HT1080 (cell line): ENCODE measurements around the gene ZFPM1. TPM values are rescaled to one million over a fixed set of nuclear protein-coding genes. Genes with fewer than 3 reads are reported as not detected.

Experiments used
- DNase-seq: peaks from one replicate; pipeline ENCODE4 v3.0.0-alpha.2; 2015; ENCODE audit warnings: low read depth
- total RNA-seq: library from RNA; depleted of rRNA; stranded (reverse); fragments of >200 nt; shearing (Covaris generic); gene quantifications from 2 replicates; pipeline ENCODE4 v1.2.3, GENCODE V29; 2014

Gene ZFPM1
- total RNA-seq, 1 experiment from 2014 or later = 1.9 TPM

DNA sequence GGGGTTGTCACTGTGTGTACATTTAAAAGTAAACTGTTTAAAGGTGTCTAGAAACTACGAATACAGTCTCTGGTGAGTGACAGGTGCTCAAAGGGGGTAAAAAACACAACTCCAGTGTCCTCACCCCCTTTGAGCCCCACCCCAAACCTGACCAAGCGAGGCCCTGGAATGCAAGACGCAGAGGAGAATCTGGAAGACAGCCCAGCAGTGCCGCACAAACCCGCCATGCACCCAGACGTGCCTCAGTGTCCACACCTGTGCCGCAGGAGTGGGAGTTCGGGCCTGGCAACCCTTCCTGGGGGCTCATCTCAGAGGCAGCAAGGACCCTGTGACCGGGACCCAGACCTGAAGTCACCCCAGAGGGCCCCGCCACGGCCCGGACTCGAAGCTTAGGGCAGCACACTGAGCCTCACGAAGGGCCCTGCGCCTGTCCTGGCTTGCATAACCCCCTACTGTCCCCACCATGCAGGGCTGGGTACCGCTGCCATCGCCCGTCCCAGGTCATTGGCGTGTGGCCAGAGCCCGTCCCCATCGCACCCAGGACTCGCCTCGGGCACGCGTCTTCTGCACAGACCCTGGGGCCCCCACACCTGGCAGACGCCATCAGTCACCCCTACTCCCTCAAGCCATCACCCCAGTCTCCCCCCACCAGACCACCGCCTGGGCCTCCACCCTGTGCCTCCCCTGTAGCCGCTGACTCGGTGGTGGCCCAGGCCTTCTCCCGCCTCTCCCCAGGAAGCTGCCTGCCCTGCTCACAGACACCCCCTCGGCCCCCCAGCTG is 84.1 kb downstream of the ZFPM1 start:
- no peak for DNase-seq

DNA sequence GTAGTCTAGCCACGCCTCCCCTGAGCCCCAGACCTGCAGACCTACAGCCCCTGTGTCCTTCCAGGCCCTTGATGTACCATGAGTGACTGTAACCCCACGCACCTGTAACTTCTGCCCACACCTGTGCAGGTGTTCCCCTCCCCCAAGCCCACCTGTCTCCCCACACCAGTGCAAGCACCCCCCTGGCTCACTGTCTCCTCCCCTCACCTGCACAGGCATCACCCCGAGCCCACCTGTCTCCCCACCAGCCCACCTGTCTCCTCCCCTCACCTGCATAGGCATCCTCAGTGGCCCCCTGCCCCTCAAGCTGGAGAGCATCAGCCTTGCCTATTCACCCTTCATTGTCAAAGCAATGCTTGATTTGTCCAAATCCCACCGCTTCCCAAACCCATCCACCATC is 84.8 kb downstream of the ZFPM1 start:
- no peak for DNase-seq

DNA sequence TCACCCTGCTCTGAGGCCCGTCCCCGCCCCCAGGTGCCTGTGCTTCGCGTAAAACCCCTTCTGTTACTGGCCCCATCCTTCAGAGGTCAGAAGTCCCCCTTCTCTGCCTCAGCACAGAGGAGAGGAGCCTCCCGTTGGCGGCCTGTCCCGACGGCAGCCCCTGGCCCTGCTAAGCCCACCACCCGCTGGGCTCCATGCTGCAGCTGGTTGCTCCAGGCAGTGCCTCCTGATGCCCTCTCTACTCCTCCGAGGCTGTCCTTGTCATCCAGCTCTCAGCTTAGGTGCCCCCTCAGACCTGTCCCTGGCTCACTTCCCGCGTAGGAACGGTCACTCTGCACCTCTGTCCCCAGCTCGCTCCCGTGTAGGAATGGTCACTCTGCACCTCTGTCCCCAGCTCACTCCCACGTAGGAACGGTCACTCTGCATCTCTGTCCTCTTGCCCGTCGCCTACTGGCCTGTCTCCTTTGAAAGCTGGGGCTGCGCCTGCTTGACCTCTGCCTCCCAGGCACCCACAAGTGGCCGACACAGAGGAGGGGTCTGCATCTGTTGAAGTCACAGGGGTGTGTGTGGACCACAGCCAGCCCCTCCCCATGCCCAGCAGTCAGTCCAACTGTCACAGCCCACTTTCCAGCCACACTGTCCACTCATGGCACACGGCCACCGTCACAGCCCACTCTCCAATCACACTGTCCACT is 85.4 kb downstream of the ZFPM1 start:
- no peak for DNase-seq

DNA sequence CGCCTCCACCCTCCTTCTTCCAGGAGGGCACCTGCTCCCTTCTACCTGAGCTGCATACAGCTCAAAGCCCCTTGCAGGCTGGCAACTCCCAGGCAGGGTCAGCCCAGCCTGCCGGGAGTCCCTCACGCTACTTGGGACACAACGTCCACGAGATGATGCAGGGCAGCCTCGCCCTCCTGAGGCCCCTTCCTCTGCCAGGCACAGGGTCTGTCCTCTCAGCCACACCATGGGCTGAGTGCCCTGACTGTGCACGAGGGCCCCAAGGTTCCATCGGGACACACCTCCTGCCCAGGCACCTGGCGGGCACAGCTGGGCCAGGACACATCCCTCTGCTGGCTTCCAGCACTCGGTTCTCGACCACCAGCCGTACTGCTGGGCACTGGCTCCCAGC is 86.2 kb downstream of the ZFPM1 start:
- DNase-seq = no peak

DNA sequence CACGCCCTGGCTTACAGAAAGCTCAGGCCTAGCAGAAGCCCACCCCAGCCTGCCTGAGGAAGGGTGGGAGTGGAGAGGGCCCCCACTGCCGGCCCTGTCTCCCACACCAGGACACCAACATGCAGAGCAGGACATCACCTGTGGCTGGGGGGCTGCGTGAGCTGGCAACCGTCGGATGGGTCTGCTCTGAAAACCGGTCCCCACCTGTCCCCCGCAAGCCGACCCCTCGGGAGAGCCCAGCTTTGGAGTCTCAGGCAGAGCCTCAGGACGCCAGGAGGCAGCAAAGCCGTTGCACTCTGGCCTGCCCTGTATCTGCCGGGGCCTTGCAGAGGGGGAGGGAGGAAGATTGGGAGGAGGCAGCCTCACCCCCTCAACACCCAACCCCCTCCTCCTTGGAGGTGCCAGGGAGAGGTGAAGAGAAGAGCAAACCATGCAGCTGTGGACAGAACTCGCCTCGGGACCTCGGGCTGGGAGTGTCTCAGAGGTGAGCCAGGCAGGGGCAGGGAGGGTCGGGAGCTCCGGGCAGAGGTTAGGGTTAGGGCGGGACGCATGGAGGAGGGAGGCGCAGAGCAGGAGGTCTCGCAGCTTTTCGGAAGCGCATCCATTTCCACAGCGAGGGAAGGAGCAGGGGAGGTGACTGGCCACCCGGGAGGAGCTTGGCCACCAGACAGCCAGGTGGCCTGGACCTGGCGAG is 86.7 kb downstream of the ZFPM1 start:
- no peak for DNase-seq

DNA sequence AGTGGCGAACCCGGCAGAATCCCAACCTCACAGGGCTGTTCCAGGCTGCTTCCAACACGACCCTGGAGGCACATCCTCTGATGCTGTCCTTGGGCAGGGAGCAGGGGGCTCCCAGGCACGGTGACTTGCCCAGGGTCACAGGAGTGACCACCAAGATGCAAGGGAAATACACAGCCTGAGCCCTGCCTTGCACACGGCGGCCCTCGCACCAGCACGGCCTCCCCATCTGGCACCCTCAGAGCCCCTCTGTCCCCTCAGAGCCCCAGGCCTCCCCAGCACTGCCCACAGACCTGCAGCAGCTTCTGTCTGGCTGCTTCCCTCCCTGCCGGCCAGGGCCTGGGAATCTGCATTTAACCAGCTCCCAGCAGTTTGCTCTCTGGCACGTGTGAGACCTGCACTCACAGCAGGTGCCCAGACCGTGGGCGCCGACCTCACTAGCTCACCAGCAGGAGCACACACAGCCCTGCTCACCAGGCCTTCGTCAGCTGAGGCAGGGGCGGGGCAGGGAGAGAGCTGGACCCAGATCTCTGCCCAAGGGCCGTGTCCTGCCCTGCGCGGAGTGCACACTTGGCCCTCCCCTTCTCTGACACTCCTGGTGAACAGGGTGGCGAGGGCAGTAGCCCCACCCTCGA is 87.4 kb downstream of the ZFPM1 start:
- no peak for DNase-seq

DNA sequence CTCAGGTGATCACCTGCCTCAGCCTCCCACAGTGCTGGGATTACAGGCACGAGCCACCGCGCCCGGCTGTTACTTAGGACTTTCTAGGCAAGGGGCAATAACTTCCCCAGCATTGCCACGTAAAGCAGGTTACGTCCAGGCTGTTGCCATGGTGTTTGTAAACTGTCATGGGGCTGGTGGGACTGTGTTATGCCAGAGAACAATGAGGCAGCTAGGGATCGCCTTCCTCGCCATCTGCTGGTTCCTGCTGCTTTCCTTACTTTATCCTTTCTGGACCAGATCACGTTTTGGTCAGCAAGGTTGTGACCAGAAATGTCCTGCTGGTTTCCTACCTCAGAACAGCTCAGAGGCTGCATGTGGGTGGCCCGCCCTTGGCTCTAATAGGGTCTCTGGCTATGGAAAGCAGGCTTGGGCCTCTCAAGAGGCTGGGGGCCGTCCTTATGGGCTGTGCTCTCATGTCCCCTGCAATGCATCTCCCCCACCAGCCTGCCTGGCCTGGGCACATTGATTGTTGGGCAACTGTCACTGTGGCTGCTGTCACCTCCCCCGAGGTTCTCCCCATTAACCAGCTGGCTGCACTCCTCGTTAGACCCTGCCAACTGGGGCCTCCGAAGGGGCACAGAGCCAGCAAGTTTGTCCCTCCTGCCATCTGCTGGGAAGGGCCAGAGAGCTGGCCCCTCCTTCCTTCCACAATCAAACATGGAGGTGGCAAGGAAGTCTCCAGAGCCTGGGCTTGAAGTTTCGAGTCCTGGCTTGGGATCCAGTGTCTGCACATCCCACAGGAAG is 88.9 kb downstream of the ZFPM1 start:
- DNase-seq = no peak

DNA sequence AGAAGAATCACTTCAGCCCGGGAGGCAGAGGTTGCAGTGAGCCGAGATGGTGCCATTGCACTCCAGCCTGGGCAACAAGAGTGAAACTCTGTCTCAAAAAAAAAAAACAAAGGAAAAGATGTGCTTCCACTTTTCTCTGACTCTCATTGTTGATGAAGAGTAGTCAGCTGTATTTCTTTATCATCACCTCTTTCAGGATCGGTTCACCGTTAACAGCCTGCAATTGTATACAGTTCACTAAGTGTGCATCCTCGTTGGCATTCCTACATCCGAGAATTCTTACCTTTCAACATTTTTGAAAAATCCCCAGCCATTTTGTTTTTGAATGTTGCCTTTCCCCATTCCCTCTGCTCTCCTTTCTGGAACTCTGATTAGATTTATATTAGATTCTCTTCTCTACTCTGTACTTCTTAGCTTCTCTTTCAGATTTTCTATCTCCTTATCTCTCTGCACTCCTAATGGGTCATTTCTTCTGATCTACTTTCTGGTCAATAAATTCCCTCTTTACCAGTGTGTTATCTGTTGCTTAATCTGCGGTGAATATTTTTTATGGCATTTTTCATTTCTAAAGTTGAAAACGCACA is 90.2 kb downstream of the ZFPM1 start:
- DNase-seq = no peak

DNA sequence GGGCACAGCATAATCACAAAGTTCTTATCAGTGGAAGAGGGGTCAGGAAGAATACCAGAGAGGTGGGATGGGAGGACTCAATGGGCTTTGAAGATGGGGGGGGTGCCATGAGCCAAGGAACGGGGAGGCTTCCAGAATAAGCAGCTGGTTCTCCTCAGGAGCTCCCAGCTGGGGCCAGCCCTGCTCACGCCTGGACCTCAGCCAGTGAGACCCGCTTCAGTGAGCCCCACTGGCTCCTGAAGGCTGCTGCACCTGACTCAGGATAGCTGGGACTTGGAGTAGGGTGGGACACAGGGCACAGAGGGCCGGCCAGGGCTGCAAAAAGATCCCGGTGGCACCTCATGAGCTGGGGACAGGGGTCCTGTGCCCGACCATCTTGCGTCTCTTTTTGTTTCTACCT is 92.7 kb downstream of the ZFPM1 start:
- DNase-seq = no peak

DNA sequence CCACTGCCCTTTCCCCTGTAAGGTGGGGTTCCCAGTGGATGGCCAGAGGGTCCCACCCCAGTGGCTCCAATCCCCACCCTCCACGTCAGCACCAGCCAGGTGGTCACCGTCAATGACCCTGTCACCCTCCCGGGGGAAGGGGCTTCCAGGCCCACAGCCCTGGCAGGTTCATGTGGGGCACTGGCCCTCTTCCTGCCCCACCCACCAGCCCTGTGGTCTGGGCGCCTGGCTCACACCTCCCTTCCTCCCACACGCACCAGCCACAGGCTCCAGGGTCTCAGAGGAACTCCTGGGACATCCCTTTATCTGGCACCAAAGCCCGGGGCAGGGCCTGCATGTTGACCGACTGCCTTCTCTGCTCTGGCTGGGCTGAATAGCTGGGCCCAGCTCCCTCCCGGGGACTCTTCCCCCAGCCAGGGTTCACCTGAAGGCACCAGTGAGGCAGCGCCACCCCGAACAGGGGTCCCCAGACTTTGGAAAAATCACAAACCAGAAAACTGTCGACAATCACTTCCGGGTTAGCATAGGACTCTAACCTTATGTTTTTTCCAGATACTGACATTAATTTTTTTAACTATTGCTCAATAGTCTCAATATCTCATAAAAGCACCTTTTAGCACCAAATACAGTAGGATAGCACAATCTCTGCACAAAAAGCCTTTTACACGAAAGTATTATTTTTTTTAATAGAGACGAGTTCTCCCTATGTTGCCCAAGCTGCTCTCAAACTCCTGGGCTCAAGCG is 95.2 kb downstream of the ZFPM1 start:
- DNase-seq = no peak

DNA sequence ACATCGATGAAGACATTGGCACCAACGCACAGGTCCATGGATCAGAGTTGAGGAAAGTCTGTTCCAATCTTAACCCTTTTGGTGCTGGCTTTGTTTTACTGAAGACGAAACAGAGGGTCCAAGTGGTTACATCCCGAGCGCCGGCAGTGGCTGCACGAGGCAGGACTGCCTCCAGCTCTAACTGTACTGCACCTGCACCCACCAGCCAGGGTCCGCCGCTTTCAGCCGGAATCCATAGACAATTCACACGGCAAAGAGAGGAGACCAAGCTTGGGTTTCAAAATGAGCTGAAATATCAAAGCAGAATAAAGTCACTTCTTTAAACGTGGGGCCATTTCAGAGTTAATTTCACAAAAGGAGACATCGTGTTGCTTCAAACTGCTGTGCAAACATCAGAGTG is 95.9 kb downstream of the ZFPM1 start:
- no peak for DNase-seq

DNA sequence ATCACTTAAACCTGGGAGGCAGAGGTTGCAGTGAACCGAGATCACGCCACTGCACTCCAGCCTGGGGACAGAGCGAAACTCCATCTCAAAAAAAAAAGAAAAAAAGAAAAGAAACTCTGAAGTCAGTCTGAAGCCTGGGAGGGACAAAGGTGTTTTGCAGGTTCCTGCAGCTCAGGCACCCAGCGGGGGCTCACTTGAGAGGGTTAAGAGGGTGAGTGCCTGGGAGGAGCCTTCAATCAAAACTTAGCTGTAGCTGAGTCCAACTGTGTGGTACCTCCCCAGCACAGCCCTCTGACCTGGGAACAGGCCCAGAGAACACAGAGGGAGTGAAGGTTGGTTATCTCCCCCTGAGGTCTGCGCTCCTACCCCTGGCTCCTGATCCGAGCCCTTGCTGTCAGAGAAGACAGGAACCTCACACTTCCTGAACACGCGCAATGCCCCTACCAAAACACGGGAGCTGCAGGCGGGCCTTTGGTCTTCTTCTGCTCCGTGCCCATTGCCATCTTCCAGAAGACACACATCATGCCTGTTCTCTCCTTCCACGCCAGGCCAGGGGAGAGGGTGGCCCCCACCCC is 96.7 kb downstream of the ZFPM1 start:
- DNase-seq = no peak

DNA sequence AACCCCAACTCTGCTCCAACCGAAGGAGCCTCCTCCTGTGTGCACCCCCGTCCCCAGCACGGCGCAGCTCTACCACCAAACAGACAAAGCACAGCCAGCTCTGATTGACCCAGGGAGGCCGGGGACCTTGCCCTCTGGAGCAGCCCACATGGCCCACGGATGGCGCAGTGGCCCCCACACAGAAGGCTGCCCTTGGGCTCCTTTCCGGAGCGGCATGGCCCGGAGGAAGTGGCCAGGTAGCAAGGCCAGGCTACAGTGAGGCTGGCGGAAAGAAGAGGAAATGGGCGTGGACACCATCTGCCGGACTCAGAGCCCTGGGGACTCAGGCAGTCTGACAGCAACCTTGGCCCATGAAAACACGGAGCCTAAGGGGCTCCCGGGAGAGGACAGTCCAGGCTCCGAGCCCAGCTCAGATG is 97.2 kb downstream of the ZFPM1 start:
- DNase-seq = no peak

DNA sequence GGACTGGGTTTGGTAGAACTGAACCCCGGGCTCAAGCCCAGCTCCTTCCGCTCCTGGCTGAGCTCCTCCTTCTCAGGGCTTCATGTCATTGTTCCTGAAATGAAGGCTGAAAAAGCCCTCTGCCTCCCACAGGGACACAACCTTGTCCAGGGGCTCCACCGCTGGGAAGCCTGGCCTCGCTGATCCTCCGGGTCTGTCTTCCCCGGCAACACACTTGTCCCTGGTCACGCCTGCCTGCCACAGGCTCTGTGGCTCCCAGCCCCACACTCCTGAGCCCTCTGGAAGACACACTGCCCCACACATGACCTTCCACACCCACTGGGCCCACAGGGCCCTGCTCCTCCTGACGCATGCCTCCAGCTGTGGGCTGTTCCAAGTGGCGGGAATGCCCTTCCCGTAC is 99.1 kb downstream of the ZFPM1 start:
- DNase-seq = no peak

DNA sequence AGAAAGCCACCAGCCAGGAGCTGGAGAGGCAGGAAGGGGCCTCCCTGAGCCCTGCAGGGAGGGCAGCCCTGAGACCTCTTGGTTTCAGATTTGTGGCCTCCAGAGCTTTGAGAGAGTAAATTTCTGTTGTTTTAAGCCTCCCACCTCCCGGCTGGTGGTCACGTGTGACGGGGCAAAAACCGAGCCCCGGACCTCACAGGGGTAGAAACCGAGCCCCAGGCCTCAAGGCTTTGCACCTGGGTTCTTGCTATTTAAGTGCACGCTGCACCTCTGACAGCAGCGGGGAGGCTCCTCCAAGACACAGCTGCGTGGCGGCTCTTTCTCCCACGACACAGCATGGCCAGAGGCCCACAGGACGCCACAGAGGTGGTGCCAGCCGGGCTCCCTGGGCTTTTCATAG is 99.7 kb downstream of the ZFPM1 start:
- no peak for DNase-seq

DNA sequence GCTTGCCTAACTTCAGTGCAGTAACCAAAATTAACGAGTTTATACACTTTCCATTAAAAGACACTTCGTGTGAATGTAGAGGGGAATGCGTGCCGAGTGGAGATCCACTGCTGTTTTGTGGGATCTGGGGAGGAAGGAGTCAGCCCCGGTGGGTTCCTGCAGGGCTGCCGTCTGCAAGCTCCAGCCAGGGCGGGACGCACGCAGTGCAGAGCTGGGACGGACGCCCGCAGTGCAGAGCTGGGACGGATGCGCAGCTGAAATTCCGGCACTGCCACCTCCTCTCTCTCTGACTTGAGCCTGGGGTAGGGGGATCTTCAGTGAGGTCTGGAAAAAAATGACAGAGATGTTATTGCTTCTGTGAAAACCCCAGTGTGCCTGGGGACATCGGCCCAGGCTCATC is 100.7 kb downstream of the ZFPM1 start:
- DNase-seq = no peak

DNA sequence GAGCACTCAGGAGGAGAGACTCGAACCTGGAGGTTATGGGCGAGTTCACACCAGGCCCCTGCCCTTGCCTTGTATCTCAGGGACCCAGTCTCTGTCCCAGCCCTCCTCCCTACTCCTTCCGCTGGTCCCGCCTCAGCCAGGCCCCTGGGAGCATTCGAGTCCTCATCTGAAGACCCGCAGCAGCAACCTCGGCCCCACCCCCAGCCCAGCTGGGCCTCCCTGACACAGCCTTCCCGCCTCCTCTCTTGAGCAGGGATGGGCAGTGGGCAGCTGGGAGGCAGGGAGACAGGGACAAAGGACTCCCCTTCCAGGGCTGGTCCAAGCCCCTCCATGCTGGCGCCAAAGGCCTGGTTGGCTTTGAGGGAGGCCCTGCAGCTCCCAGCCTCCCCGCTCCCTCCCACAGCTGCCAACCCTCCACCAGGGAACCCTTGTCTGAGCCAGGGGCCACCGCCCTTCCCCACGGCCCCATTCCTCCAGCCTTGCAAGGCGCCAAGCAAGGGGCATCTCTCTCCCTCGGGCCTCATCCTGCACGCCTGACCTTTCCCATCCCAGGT is 101.7 kb downstream of the ZFPM1 start:
- DNase-seq = no peak

DNA sequence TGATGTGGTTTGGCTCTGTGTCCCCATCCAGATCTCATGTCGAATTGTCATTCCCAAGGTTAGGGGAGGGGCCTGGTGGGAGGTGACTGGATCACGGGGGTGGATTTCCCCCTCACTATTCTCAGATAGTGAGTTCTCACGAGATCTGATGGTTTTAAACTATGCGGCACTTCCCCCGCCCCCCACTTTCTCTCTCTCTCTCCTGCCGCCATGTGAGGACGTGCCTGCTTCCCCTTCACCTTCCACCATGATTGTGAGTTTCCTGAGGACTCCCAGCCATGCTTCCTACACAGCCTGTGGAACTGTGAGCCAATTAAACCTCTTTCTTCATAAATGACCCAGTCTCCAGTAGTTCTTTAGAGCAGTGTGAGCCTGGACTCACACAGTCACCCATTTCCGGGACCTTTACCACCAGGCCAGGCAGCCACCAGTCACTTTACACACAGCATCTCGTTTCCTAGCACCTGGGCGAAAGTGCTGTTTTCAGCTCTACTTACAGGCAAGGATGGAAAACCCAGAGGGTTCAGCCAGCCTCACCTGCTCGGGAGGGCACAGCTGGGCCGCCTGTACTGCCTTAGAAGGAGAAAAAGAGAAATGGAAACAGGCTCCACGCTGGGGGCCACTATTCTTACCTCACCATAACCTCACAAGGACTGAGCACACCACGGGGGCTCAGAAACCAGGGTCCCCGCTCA is 103.4 kb downstream of the ZFPM1 start:
- no peak for DNase-seq
